ENCODE results near the gene RPLP2.
A peak's percentile ranks its signal among the peaks of the same experiment; 100 is the strongest.

Gene RPLP2

GRCh38 chr11:773830-774229, 35.9 kb upstream of the RPLP2 start:
- DNase-seq (ENCODE audit: low spot score), result no peak

- DNase-seq (ENCODE audit: low spot score), result no peak
Observed at GRCh38 chr11:774873-775592, 34.7 kb upstream of the RPLP2 start.

GRCh38 chr11:776263-776560, 33.6 kb upstream of the RPLP2 start:
- DNase-seq (ENCODE audit: low spot score), result no peak

GRCh38 chr11:776561-777287, 33.0 kb upstream of the RPLP2 start:
- no peak for DNase-seq (ENCODE audit: low spot score)

GRCh38 chr11:777288-778255, 32.2 kb upstream of the RPLP2 start, which contains the start of gene GATD1:
Gene GATD1 (minus strand): TSS chr11:777487. CDS start chr11:777462, 25 bp downstream.
- DNase-seq (ENCODE audit: low spot score), result peak; percentile 77

GRCh38 chr11:778976-779954, 30.5 kb upstream of the RPLP2 start:
- no peak for DNase-seq (ENCODE audit: low spot score)

- DNase-seq (ENCODE audit: low spot score), result no peak
Observed at GRCh38 chr11:779955-780532, 29.7 kb upstream of the RPLP2 start.

- DNase-seq (ENCODE audit: low spot score), result no peak
Observed at GRCh38 chr11:782264-783174, 27.2 kb upstream of the RPLP2 start.

- DNase-seq (ENCODE audit: low spot score), result peak; percentile 96
Observed at GRCh38 chr11:783581-784015, 26.2 kb upstream of the RPLP2 start.

GRCh38 chr11:786235-787083, 23.3 kb upstream of the RPLP2 start:
- peak; percentile 65 for DNase-seq (ENCODE audit: low spot score)

- no peak for DNase-seq (ENCODE audit: low spot score)
Observed at GRCh38 chr11:787084-787675, 22.6 kb upstream of the RPLP2 start.

GRCh38 chr11:788009-788640, 21.6 kb upstream of the RPLP2 start:
- DNase-seq (ENCODE audit: low spot score), result no peak

- no peak for DNase-seq (ENCODE audit: low spot score)
Observed at GRCh38 chr11:788953-789940, 20.5 kb upstream of the RPLP2 start.

- peak; percentile 71 for DNase-seq (ENCODE audit: low spot score)
Observed at GRCh38 chr11:789943-790342, 19.8 kb upstream of the RPLP2 start, which contains the start of gene CEND1. Gene CEND1 (minus strand): TSS chr11:790090. CDS start chr11:788576, 1,514 bp downstream.

GRCh38 chr11:790721-791564, 18.8 kb upstream of the RPLP2 start:
- peak; percentile 80 for DNase-seq (ENCODE audit: low spot score)

Data from cerebellar cortex (tissue), 1 donor.